Activated T-helper 17 cell treated with anti-CD3 and anti-CD28 coated beads, Interleukin-2, amount 50 U/mL, for 72 hours (primary cell): ENCODE data around the gene KCNA1. TPM values are rescaled to one million over a fixed set of nuclear protein-coding genes. Genes with fewer than 3 reads are reported as not detected.

Experiments used
- ATAC-seq: fragments of 150-1000 bp; cut with Tn5 transposase; replicated peaks from 2 replicates; pipeline ENCODE4 v1.10.0; 2021; ENCODE audit warnings: mild to moderate bottlenecking, moderate library complexity
- H3K27ac Mint-ChIP-seq: one replicate; pipeline ENCODE4 v1.8.0; 2022; ENCODE audit warnings: mixed read lengths
- H3K27me3 Mint-ChIP-seq: one replicate; pipeline ENCODE4 v1.8.0; 2022; ENCODE audit warnings: mixed read lengths
- H3K36me3 Mint-ChIP-seq: one replicate; pipeline ENCODE4 v1.8.0; 2022; ENCODE audit warnings: low read depth, mild to moderate bottlenecking, mixed read lengths
- H3K4me1 Mint-ChIP-seq: one replicate; pipeline ENCODE4 v1.8.0; 2022; ENCODE audit warnings: mixed read lengths
- H3K4me3 Mint-ChIP-seq: one replicate; pipeline ENCODE4 v1.8.0; 2022; ENCODE audit warnings: mild to moderate bottlenecking, mixed read lengths
- H3K9me3 Mint-ChIP-seq: one replicate; pipeline ENCODE4 v1.8.0; 2022; ENCODE audit warnings: mixed read lengths
- total RNA-seq, 2 donors: library from RNA; stranded (reverse); gene quantifications; one replicate each; pipeline ENCODE4 v1.2.3, GENCODE V29; 2022

Gene KCNA1
- total RNA-seq, 2 donors from 2014 or later, result not detected

- Mint-ChIP-seq H3K4me1 (no peaks in the 10 kb centered on the region), H3K36me3 (no peaks in the 10 kb centered on the region), H3K27ac (no peak overlapping the region), H3K4me3 (no peak overlapping the region), H3K9me3 (no peaks in the 10 kb centered on the region), H3K27me3 (peaks cover 20% of the 10 kb centered on the region)
- no peak for ATAC-seq
Measured at GRCh38 chr12:4938900-4939299, 29.2 kb downstream of the KCNA1 start.

GRCh38 chr12:4939418-4940023, 29.8 kb downstream of the KCNA1 start:
- no peaks in the 10 kb centered on the region for H3K4me1 Mint-ChIP-seq
- H3K27ac Mint-ChIP-seq, result no peak overlapping the region
- H3K36me3 Mint-ChIP-seq, result no peaks in the 10 kb centered on the region
- H3K4me3 Mint-ChIP-seq, result no peak overlapping the region
- H3K27me3 Mint-ChIP-seq, result peaks cover 17% of the 10 kb centered on the region
- ATAC-seq, result no peak
- no peaks in the 10 kb centered on the region for H3K9me3 Mint-ChIP-seq

- Mint-ChIP-seq H3K27ac (no peak overlapping the region), H3K4me3 (no peak overlapping the region), H3K4me1 (no peaks in the 10 kb centered on the region), H3K36me3 (no peaks in the 10 kb centered on the region), H3K27me3 (peaks cover 5% of the 10 kb centered on the region), H3K9me3 (no peaks in the 10 kb centered on the region)
- no peak for ATAC-seq
Measured at GRCh38 chr12:4943067-4943937, 33.6 kb downstream of the KCNA1 start.

- H3K27ac Mint-ChIP-seq, result no peak overlapping the region
- H3K36me3 Mint-ChIP-seq, result no peaks in the 10 kb centered on the region
- no peaks in the 10 kb centered on the region for H3K9me3 Mint-ChIP-seq
- no peak for ATAC-seq
- no peak overlapping the region for H3K4me3 Mint-ChIP-seq
- H3K27me3 Mint-ChIP-seq, result peaks cover 5% of the 10 kb centered on the region
- no peaks in the 10 kb centered on the region for H3K4me1 Mint-ChIP-seq
Measured at GRCh38 chr12:4943938-4944284, 34.2 kb downstream of the KCNA1 start.

GRCh38 chr12:4947253-4947652, 37.5 kb downstream of the KCNA1 start:
- Mint-ChIP-seq H3K27me3 (peaks cover 5% of the 10 kb centered on the region), H3K36me3 (no peaks in the 10 kb centered on the region), H3K4me3 (no peak overlapping the region), H3K9me3 (no peaks in the 10 kb centered on the region), H3K27ac (no peak overlapping the region), H3K4me1 (no peaks in the 10 kb centered on the region)
- no peak for ATAC-seq

GRCh38 chr12:4951083-4951482, 41.4 kb downstream of the KCNA1 start:
- no peak overlapping the region for H3K4me3 Mint-ChIP-seq
- no peak overlapping the region for H3K27ac Mint-ChIP-seq
- no peaks in the 10 kb centered on the region for H3K36me3 Mint-ChIP-seq
- no peaks in the 10 kb centered on the region for H3K4me1 Mint-ChIP-seq
- ATAC-seq, result no peak
- peaks cover 18% of the 10 kb centered on the region for H3K27me3 Mint-ChIP-seq
- H3K9me3 Mint-ChIP-seq, result no peaks in the 10 kb centered on the region

- Mint-ChIP-seq H3K4me3 (no peak overlapping the region), H3K4me1 (no peaks in the 10 kb centered on the region), H3K9me3 (no peaks in the 10 kb centered on the region), H3K36me3 (no peaks in the 10 kb centered on the region), H3K27me3 (peaks cover 23% of the 10 kb centered on the region), H3K27ac (no peak overlapping the region)
- no peak for ATAC-seq
Measured at GRCh38 chr12:4951601-4952000, 41.9 kb downstream of the KCNA1 start.

- Mint-ChIP-seq H3K27ac (no peak overlapping the region), H3K27me3 (peaks cover 45% of the 10 kb centered on the region), H3K36me3 (no peaks in the 10 kb centered on the region), H3K9me3 (no peaks in the 10 kb centered on the region), H3K4me1 (no peaks in the 10 kb centered on the region), H3K4me3 (no peak overlapping the region)
- no peak for ATAC-seq
Measured at GRCh38 chr12:4954621-4955354, 45.1 kb downstream of the KCNA1 start.

- no peaks in the 10 kb centered on the region for H3K36me3 Mint-ChIP-seq
- H3K27me3 Mint-ChIP-seq, result peaks cover 46% of the 10 kb centered on the region
- no peaks in the 10 kb centered on the region for H3K4me1 Mint-ChIP-seq
- ATAC-seq, result no peak
- H3K27ac Mint-ChIP-seq, result no peak overlapping the region
- H3K9me3 Mint-ChIP-seq, result no peaks in the 10 kb centered on the region
- no peak overlapping the region for H3K4me3 Mint-ChIP-seq
Measured at GRCh38 chr12:4956054-4956453, 46.3 kb downstream of the KCNA1 start.

GRCh38 chr12:4956968-4957367, 47.3 kb downstream of the KCNA1 start:
- no peaks in the 10 kb centered on the region for H3K36me3 Mint-ChIP-seq
- no peak overlapping the region for H3K4me3 Mint-ChIP-seq
- no peaks in the 10 kb centered on the region for H3K9me3 Mint-ChIP-seq
- ATAC-seq, result no peak
- H3K27me3 Mint-ChIP-seq, result peaks cover 55% of the 10 kb centered on the region
- no peak overlapping the region for H3K27ac Mint-ChIP-seq
- H3K4me1 Mint-ChIP-seq, result no peaks in the 10 kb centered on the region

GRCh38 chr12:4957761-4958160, 48.1 kb downstream of the KCNA1 start:
- H3K27ac Mint-ChIP-seq, result no peak overlapping the region
- H3K4me1 Mint-ChIP-seq, result no peaks in the 10 kb centered on the region
- peaks cover 56% of the 10 kb centered on the region for H3K27me3 Mint-ChIP-seq
- H3K36me3 Mint-ChIP-seq, result no peaks in the 10 kb centered on the region
- H3K9me3 Mint-ChIP-seq, result no peaks in the 10 kb centered on the region
- no peak overlapping the region for H3K4me3 Mint-ChIP-seq
- ATAC-seq, result no peak

GRCh38 chr12:4958697-4959375, 49.1 kb downstream of the KCNA1 start:
- Mint-ChIP-seq H3K36me3 (no peaks in the 10 kb centered on the region), H3K27me3 (peaks cover 58% of the 10 kb centered on the region), H3K4me3 (no peak overlapping the region), H3K9me3 (no peaks in the 10 kb centered on the region), H3K4me1 (no peaks in the 10 kb centered on the region), H3K27ac (no peak overlapping the region)
- no peak for ATAC-seq

GRCh38 chr12:4959381-4959780, 49.7 kb downstream of the KCNA1 start:
- ATAC-seq, result no peak
- Mint-ChIP-seq H3K27ac (no peak overlapping the region), H3K36me3 (no peaks in the 10 kb centered on the region), H3K4me3 (no peak overlapping the region), H3K4me1 (no peaks in the 10 kb centered on the region), H3K27me3 (peaks cover 63% of the 10 kb centered on the region), H3K9me3 (no peaks in the 10 kb centered on the region)

- ATAC-seq, result no peak
- Mint-ChIP-seq H3K27ac (no peak overlapping the region), H3K4me3 (no peak overlapping the region), H3K9me3 (no peaks in the 10 kb centered on the region), H3K27me3 (peaks cover 68% of the 10 kb centered on the region), H3K4me1 (no peaks in the 10 kb centered on the region), H3K36me3 (no peaks in the 10 kb centered on the region)
Measured at GRCh38 chr12:4960030-4960429, 50.3 kb downstream of the KCNA1 start.
